NCI-H345 treated with DMSO at 0.1 percent for 48 hours (cell line): ENCODE data around the gene KSR1.
A peak's percentile ranks its signal among the peaks of the same experiment; 100 is the strongest.
"Not testable (repeated sequence)": the region's sequence is repeated elsewhere in the genome, so short reads cannot be mapped to it uniquely, and the experiment has no call there.

ENCODE experiments used
- DNase-seq: peaks from one replicate; lab custom pipeline; 2025; ENCODE audit not compliant: unreplicated experiment; lab: John Stamatoyannopoulos, UW

Gene KSR1

DNA sequence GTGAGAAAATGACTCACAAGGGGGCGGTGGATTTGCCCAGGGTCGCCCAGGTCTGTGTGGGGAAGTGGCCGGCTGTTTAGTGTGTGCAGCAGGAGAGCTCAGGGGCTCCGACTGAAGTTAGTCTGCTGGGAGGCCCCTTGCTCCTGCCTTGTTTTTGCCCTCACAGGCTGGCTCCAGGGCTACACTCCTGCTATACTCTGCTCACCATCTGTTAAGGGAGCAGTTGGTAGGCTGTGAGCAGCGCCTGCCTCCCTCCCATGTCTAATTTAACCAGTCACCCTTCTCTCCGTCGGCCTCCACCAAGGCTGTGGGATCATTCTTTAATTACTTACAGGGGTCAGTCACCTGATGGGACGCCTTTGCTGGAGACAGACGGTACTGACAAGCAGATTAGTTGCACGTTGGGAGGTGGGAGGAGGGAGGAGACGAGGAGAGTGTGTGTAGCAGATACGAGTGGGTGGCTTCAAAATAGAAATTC lies 35.5 kb downstream of the KSR1 start:
- DNase-seq = no peak

DNA sequence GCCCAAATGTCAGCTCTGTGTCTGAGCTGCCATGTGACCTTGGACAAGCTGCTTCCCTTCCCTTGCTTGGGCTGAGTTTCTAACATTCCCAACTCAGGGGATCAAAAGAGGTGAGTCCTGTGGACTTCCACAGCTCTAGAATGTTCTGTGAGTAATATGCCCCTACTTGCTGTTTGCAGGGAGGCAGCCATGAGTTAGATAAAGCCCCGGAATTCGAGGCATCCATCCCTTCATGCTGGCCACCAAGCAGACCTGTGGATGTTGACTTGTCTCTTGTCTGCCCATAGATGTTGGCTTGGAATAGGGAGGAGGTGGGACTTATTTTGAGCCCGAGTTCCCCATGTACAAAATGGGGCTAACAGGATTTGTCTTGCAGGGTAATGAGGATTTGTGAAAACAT lies 36.2 kb downstream of the KSR1 start:
- no peak for DNase-seq

DNA sequence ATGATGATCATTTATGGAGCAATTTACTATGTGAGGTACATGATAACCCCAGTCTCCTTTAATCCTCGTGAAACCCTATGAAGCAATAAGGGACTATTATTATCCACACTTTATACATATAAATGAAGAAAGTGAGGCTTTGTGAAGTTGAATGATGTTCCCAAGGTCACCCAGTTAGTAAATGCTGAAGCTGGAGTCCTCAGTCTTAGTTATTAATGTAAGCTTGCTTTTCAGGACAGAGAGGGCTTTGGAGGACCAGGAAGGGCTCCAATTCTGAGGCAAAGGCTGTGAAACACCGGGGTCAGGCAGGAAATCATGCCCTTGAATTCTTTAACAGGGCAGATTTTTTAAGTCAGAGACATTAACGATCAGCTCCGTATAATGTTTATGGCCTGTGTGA lies 36.8 kb downstream of the KSR1 start:
- DNase-seq = no peak

DNA sequence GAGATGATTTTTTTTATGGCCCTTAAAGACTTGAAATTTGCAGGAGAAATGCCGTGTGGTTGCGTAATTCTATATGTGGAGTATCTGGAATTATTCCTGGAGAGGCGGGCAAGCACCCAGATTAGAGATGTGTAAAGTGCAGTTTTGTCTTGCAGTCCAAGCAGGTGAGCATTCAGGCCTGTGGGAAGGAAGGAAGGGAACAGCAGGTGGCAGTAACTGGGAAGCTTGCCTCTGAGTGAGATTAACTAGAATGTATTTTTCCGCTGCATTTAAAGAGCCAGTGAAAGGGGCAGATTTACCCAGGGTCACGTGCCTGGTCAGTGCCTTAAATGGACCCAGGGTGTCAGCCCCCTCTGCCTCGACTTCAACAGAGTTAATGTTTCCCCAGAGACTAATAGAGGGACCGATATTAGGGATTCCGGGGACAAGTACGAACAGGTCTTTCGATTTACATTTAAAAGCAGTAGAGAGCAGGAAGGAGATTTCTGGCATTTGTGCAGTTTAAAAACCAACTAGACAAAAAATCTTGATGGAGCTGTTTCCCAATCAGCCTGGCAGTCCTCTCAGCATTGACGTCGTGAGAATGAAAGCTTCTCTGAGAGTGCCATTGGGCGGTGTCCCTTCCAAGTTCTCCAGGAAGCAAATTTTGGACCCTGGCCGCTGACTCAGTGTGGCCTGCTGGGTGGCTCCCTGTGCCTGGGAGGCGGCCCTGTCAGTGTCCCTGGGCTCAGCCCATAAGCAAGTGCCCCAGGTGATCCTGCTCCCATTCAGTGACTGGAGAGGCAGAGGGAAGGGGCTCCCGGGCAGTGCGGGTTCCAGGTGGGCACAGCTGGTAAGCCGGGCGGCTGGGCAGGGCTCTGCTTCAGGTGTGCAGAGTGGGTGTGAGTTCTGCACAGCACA lies 38.2 kb downstream of the KSR1 start:
- DNase-seq = no peak

DNA sequence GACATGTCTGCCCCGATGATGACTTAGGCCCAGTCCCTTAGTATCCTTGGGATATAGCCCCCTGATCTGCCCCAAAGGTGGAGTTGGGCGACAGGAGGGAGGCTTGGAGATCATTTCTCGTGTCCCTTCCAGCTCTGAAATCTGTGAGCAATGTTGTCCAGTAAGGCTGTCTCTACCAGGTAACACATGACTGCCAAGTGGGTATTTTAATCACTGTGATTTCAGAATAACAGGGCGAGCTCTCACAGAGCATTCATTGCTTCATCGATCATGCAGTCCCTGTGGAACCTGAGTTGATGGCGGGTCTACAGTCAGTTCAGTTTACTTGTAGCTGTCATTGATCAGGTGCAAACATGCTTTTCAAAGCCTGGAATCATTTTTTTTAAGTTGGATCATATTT lies 39.2 kb downstream of the KSR1 start:
- DNase-seq = no peak

DNA sequence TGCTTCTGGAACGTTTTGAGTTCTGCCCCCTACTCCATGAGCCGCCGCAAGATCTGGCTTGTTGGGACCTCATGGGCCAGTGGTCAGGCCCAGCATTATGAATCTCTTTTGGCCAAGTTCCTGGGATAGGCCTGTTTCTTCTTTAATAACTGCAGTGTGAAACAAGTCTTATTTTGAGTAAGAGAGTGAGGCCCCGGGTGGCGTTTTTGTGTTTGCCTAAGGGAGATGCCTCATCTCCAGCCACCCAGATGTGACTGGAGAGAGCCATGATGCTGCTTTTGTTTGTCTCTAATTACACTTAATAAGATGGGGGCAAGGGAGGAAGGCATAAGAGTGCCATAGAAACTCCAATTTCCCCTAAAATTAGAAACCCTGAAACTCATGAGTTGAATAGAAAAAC lies 39.8 kb downstream of the KSR1 start:
- DNase-seq = no peak

DNA sequence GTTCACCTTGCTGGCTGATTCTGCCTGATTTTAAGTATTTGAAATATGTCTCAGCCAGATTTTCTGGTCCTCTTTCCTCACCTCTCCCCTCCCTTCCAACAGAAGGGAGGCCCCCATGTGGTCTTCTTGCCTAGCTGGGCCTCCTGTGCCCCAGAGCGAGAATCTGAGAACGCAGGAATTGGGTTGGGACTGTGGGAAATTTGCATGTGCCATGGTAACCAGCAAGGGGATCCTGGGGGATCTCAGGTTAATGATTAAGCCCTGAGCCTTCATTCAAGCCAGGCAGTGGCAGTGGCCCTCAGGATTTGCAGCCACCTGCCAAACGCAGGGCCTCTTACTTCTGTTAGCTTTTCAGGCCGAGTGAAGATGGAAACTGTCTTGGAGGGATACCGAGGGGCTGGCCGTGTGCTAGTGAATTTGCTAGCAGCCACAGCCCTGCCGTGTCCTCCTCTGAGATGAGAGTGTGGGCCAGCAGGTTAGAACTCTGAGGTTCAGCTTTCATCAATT lies 40.2 kb downstream of the KSR1 start:
- DNase-seq = no peak

DNA sequence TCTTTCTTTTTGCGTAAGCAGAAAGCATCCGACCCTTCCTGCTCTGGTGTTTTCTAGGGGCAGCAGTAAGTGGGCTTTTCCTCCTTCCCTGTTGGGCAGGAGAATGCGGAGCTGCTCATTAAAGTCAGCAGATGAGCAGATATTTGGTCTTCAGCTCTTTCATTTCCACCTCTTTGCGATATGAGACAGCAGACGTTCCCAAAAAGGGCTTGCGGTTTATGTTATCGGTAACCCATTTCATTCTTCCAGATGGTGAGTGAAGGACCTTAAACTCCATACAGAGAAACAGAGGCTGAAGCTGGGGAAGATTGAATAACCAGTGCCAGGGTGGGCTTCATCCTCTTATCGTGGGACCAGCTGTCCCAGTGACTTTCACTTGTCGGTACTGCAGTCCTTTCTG lies 40.7 kb downstream of the KSR1 start:
- DNase-seq = no peak

DNA sequence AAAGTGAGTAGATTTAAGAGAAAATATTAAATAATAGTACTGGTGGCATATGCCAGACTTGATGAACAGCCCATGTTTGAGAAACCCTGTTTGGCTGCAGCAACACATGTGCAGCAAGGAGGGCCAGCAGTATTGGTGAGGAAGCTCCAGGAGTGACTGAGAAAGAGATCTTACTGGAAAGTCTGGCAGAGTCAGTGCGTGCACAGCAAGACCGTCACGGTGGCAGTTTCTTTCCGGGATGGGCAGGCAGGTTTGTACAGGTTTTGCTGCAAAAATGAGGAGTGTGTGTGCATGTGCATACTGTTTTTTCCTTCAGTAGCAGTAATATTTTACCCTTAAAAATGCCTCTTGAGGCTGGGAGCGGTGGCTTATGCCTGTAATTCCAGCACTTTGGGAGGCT lies 41.4 kb downstream of the KSR1 start:
- no peak for DNase-seq

DNA sequence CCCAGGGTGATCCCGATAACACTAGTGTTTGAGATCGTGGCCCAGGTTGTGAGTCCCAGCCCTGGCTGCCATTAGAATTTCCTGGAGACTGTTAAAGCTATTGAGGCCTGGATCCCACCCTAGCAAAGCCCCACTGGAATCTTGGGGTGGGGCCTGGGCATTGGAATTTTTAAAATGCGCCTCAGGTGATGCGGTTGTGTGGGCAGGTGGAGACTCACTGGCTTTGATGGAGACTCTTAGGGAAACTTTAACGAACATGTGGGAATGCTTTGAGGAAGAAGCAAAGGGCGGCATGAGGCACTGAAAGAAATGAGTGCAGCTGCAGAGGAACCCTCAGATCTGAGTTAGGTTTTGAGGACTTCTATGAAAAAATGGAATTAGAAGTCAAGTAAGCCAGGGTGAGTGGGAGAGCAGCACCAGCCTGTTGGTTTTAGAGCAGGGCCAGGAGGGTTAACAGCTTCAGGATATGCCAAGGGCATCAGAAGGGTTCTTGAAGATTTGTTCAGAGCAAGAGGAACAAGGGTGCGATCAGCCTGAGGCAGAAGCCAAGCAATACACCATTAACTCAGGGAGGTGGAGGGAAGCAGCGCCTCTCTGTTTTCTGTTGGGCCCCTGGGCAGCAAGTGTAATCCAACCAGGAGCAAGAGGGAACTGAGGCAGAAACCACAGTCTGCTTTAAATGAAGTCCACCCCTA lies 42.5 kb downstream of the KSR1 start:
- DNase-seq = no peak

DNA sequence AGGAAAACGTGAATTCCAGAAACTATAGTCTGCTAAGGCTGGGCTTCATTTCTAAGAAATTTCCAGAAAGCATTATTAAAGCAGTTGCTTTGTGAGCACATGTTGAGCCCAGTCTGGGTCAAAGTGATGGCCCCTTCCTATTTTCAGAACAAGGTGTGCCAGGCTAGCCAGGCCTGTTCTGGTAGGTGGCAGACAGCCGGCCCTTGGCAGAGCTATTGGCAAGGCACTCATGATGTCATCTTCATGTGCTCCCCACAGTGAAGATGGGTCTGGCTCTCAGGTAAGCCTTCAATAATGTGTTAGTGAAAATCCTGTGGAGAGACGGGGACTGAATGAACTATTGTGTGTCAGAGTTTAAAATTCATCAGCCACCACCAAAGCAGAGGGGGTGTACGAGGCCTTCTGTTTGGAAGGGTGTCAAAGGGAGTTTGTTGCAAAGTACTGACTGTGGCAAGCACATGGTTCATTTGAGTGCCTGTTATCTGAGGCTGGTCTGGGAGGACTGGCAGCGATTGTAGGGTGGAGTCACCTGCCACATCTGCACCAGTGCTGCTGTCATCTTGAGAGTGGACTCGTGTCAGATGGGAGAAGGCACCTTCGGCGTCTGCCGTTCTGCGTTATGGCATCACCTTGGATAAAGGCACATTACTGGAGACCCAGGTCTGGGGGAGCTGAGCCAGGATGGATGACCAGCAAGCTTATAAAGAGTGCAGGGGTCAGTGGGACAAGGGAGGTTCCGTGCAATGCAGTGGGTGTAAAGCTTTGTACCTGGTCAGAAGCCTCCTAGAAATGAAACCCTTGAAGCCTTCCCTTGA lies 43.4 kb downstream of the KSR1 start:
- DNase-seq = no peak

DNA sequence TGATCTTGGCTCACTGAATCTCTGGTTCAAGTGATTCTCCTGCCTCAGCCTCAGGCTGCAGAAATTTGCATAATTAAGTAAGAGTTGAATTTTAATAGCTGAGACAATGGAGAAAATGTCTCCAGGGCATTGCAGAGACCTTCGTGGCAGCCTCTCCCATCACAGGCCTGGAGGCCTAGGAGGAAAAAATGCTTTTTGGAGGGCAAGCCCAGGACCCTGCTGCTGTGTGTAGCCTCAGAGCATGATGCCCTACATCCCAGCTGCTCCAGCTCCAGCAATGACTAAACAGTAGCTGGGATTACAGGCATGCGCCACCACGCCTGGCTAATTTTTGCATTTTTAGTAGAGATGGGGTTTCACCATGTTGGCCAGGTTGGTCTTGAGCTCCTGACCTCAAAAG lies 45.1 kb downstream of the KSR1 start:
- DNase-seq = not testable (repeated sequence)

DNA sequence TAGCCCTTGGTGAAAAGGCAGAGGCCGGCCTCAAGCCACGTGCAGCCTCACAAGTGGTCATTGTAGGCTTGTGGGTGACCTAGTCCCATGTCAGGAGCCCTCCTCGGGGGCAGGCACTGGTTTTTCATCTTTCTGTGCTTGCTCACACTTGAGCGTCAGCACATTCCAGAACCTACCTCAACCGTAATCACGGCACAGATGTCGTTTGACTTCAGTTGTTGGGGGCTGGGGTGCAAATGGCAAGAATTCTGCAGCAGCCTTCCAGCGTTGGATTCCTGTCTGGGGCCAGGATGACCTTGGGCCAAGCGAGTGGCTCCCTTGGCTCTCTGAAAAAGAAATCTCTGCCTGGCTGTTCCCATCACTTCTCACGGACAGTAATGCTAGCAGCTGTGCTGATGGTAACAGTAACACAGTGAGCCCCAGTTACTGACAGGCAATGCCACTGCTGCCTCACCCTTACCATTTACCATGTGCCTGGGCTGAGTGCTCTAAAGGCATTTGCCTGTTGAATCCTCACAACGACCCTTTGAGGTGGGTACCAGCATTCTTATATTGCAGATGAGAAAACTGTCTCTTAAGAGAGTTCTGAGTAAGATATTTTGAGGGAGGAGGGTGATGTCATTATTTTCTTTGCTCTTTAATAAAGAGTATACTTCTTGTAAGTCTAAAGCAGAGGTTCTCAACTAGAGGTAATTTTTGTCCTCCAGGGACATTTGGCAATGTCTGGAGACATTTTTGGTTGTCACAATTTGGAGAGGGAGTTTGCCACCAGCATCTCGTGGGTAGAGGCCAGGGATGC lies 46.5 kb downstream of the KSR1 start:
- DNase-seq = no peak

DNA sequence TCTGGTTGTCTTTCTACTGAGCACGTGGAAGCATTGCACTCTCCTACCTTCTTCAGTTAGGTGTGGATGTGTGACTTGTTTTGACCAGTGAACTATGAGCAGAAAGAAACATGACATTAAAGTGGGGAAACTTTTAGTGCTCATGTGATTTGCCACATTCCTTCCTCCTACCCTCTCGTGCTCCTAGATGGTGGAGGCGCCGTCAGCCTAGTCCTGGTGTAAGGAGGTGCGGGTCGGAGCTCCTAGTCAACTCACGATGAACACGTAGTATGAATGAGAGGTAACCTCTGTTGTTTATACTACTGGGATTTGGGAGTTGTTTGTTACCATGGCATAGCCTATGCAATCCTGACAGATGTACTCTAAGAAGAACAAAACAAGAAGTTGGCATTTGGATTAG lies 47.4 kb downstream of the KSR1 start:
- DNase-seq = no peak

DNA sequence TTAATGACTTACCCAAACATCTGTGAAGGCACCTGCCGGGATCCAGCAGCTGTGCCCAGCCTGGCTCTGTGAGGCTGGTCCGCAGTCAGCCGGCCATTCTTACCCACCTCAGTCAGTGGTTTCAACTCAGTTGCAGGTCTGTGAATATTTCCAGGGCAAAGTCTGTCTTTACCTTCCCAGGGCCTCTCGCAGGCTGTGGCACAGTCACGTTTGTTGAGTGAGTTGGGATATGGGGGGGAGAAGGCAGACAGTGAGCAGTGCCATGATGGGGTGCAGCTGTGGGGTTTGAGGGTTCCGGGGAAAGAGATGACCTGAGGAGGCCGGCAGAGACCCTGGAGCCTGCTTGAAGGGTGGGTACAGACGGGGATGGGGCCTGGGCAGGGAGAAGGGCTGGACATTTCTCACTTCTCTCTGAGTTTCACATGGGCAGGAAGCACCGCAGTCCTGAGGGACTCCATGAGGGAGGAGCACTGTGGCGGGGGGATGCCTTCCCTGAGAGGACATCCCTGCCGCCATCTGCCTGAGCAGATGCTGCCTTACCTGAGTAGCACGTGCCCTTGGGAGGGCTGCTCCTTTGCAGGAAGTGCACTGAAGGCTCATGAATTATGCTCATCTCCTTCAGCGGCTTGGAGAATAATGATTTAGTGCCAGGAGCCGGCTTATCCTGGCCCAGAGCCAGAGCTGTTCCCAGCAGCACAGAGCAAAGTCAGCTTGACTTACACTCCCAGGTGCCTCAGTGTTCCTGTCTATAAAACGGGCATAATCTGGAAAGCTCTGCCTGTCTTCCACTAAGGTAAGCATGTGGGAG lies 48.1 kb downstream of the KSR1 start:
- DNase-seq = no peak

DNA sequence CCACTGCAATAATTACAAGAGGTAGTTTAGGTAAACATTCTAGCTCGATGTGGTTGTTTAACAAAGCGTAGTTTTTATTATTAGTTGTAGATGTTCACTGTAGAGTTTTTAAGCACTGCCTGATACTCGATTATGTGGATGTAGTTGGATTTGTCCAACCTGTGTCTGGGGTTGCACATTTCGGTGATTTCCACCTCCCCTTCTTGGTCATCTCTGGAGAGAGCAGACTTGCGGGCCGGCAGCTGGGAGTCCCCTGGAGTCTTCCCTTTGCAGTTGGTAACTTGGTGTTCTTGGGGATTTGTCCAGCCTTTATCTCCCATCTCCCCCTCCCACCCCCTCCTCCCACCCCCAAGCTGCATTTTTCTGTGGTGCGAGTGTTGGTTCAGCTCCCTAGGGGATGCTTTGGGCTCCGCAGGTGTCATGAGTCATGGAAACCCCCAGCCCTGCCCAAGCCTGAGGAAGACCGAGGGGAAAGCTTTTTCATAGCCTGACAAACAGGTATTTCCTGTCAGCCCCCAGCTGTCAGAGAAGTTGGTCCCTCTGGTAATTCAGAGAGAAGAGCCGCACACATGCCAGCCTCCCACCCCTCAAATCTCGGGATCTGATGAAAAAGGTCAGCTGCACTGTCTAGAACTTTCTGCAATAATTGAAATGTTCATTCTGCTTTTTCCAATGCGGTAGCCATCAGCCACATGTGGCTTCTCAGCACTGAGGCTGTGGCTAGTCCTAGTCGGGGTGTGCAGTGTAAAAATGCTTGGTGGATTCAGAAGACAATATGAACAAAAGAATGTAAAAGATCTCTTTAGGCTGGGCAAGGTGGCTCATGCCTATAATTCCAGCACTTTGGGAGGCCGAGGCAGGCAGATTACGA lies 50.3 kb downstream of the KSR1 start:
- peak; percentile 32 for DNase-seq

DNA sequence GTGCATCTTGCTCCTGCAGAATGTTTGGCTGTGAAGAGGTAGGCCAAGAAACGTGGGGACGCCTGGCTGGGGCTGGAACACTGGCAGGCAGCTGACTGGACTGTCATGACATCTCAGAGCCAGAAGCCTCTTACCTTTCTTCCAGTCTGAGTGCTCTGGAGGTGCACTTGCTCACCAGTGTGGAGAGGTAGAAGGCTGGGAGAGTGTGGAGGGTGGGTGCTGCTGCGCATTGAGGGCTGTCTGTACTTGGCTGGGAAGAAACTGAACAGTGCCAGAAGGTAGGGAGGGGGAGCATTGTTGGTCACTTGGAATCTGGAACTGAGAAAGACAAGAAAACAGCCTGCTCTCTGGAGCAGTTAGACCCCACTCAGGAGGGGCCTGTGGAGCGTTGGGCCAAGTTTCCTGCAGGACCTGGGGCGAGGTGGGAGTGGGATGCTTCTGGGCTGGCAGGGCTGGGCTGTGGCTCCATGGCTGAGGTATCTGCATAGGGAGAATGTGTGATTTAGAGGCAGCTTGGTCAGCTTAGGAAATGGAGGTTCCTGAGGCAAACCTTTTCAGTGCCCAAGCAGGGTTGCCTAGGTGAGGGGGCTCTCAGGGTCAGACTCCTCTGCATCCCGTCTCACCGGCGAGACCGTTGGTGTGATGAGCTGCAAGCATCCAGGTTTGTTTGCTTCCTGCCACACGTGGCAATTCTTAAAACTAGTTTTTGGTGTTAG lies 55.1 kb downstream of the KSR1 start:
- DNase-seq = no peak

DNA sequence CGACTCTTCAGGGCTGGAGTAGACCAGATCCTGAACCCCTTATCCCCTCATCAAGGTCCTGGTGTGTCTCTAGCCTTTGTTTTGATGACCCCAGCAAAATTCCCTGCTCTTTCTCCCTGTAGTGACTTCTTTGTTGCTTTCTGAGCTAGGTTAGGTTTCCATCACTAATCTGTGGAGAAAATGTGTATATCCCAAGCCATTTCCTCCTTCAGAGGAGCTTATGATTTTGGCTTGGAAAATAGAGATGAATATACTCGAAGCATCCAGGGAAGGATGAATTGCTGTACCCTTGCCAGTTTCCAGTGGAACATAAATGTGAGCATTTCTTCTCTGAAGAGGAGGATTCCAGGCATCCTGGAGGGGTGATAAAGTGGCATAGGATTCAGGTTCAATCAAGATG lies 55.8 kb downstream of the KSR1 start:
- DNase-seq = no peak
